SK-N-MC (cell line): ENCODE data around the gene TBC1D22A.

Experiments used
- DNase-seq: peaks from one replicate; pipeline ENCODE4 v3.0.0-alpha.2; 2011; ENCODE audit warnings: low read depth, low spot score
- H3K27ac ChIP-seq: fragments of 200-600 bp; sonication (generic); 2 replicates; pipeline ENCODE4 v1.5.1; 2016; ENCODE audit warnings: mixed run types
- H3K36me3 ChIP-seq: fragments of 200-600 bp; sonication (generic); 2 replicates; pipeline ENCODE4 v1.6.1; 2017; ENCODE audit warnings: antibody characterized with exemption, low read length, mixed read lengths; ENCODE audit not compliant: insufficient read depth
- H3K4me3 ChIP-seq: fragments of 200-600 bp; sonication (generic); 2 replicates; pipeline ENCODE4 v1.5.1; 2016
- H3K9ac ChIP-seq: fragments of 200-600 bp; sonication (generic); 2 replicates; pipeline ENCODE4 v1.8.0; 2017; ENCODE audit warnings: mixed run types, mixed read lengths; ENCODE audit not compliant: insufficient read length
- H3K9me3 ChIP-seq: fragments of 200-600 bp; sonication (generic); 2 replicates; pipeline ENCODE4 v1.6.1; 2017; ENCODE audit warnings: low read depth, mild to moderate bottlenecking, antibody characterized with exemption, low read length, moderate library complexity, mixed read lengths
- EZH2 ChIP-seq: fragments of 200-600 bp; sonication (generic); IDR thresholded peaks from one replicate; pipeline ENCODE4 v1.6.1; 2017; ENCODE audit warnings: antibody characterized with exemption
- FOXP2 ChIP-seq: optimal IDR thresholded peaks from 2 replicates; pipeline ENCODE3; 2011; ENCODE audit warnings: mild to moderate bottlenecking, moderate library complexity; ENCODE audit not compliant: insufficient read depth; ENCODE audit errors: extremely low read length, control extremely low read depth
- POLR2AphosphoS5 ChIP-seq: IDR thresholded peaks from 2 replicates; pipeline ENCODE4 v1.6.1; 2012; ENCODE audit warnings: mild to moderate bottlenecking, low read depth, low read length, borderline replicate concordance

The TBC1D22A gene

DNA sequence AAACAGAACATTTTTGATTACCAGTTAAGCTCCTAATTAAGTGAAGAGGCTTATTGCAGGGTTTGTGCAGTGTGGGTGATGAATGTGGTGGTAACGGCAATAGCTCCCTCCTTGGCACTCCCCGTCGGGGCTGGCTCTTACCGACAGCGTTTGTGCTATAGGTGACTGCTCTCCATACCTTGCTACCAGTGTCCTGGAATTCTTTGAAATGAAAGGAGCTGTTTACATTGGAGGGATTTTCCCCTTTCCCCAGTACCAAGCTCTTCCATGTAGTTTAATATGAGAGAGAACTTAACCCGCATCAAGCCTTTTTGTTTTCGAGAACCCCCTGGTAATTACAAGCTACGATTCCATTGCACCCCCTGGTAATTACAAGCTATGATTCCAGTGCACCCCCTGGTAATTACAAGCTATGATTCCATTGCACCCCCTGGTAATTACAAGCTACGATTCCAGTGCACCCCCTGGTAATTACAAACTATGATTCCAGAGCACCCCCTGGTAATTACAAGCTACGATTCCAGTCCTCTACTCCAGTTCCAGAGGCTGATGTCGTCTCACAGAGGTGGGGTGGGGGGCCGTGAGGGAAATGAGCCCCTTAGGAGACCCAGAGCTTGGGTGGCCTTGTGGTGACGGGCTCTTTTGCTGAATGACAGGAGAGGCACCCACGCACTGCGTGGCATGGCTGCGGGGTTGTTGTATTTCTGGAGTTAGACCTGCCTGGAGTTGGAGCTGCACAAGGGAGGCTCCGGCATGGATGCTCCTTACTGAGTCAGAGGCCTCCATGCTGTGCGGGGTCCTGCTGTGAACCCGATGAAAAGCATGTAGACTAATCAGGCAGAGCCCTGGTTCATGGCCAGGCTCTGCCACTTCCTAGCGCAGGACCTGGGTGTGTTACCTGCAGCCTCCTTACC is 205.3 kb downstream of the TBC1D22A start:
- Histone ChIP-seq H3K27ac (no peak overlapping the region), H3K9me3 (no peaks in the 10 kb centered on the region), H3K9ac (no peak overlapping the region), H3K4me3 (no peak overlapping the region), H3K36me3 (no peaks in the 10 kb centered on the region)
- DNase-seq = no peak
- TF ChIP-seq POLR2AphosphoS5 (no peak), EZH2 (no peak), FOXP2 (no peak)

DNA sequence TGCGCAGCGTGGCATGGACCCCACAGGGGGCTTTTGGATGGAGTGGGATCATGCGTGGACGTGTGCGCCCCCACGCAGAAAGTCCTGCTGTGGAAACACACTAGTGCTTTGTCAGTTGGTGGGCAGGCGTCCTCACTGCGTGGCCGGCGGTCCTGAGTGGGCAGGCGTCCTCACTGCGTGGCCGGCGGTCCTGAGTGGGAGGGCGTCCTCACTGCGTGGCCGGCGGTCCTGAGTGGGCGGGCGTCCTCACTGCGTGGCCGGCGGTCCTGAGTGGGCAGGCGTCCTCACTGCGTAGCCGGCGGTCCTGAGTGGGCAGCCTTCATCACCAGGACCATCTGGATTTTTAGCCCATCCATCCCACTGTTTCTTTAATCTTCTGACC is 205.9 kb downstream of the TBC1D22A start:
- Histone ChIP-seq H3K27ac (no peak overlapping the region), H3K9me3 (no peaks in the 10 kb centered on the region), H3K9ac (no peak overlapping the region), H3K4me3 (no peak overlapping the region), H3K36me3 (no peaks in the 10 kb centered on the region)
- no peak for DNase-seq
- TF ChIP-seq FOXP2 (no peak), POLR2AphosphoS5 (no peak), EZH2 (no peak)

GRCh38 chr22:46968848-46969247 is 206.4 kb downstream of the TBC1D22A start:
- H3K9me3 ChIP-seq = no peaks in the 10 kb centered on the region
- no peak for DNase-seq
- no peak overlapping the region for H3K4me3 ChIP-seq
- H3K27ac ChIP-seq = no peak overlapping the region
- no peak overlapping the region for H3K9ac ChIP-seq
- no peaks in the 10 kb centered on the region for H3K36me3 ChIP-seq
- no peak for TF ChIP-seq FOXP2
- TF ChIP-seq EZH2 = no peak
- no peak for TF ChIP-seq POLR2AphosphoS5

DNA sequence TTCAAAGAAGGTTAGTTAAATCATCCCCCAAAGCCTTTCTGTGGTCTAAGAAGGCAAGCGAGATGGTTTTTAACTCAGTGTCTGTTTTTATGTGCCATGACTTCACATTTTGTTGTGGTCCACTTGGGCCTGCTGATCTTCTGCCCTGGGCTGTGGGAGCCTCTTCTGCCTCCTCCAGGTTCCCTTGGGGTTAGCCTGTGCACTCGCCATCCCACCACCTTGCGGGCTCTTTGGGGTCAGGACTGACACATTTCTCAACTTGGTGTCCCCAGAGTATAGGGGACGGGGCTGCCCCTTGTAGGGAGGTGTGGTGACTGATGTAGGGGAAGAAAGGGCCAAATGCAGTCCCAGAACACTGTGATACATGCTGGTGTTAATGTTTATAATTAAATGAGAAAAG is 207.0 kb downstream of the TBC1D22A start:
- H3K9me3 ChIP-seq = no peaks in the 10 kb centered on the region
- H3K4me3 ChIP-seq = no peak overlapping the region
- H3K9ac ChIP-seq = no peak overlapping the region
- H3K36me3 ChIP-seq = no peaks in the 10 kb centered on the region
- no peak for TF ChIP-seq POLR2AphosphoS5
- TF ChIP-seq FOXP2 = no peak
- no peak for TF ChIP-seq EZH2
- no peak for DNase-seq
- no peak overlapping the region for H3K27ac ChIP-seq

- no peak overlapping the region for H3K9ac ChIP-seq
- no peaks in the 10 kb centered on the region for H3K9me3 ChIP-seq
- DNase-seq = no peak
- H3K36me3 ChIP-seq = no peaks in the 10 kb centered on the region
- TF ChIP-seq FOXP2 (no peak), POLR2AphosphoS5 (no peak), EZH2 (no peak)
- no peak overlapping the region for H3K4me3 ChIP-seq
- H3K27ac ChIP-seq = no peak overlapping the region
These were observed 207.5 kb downstream of the TBC1D22A start for GRCh38 chr22:46969961-46970360.

GRCh38 chr22:46970411-46971098 is 208.1 kb downstream of the TBC1D22A start:
- TF ChIP-seq EZH2 (no peak), FOXP2 (no peak), POLR2AphosphoS5 (no peak)
- H3K9ac ChIP-seq = no peak overlapping the region
- H3K36me3 ChIP-seq = no peaks in the 10 kb centered on the region
- no peak overlapping the region for H3K4me3 ChIP-seq
- DNase-seq = no peak
- no peaks in the 10 kb centered on the region for H3K9me3 ChIP-seq
- H3K27ac ChIP-seq = no peak overlapping the region

DNA sequence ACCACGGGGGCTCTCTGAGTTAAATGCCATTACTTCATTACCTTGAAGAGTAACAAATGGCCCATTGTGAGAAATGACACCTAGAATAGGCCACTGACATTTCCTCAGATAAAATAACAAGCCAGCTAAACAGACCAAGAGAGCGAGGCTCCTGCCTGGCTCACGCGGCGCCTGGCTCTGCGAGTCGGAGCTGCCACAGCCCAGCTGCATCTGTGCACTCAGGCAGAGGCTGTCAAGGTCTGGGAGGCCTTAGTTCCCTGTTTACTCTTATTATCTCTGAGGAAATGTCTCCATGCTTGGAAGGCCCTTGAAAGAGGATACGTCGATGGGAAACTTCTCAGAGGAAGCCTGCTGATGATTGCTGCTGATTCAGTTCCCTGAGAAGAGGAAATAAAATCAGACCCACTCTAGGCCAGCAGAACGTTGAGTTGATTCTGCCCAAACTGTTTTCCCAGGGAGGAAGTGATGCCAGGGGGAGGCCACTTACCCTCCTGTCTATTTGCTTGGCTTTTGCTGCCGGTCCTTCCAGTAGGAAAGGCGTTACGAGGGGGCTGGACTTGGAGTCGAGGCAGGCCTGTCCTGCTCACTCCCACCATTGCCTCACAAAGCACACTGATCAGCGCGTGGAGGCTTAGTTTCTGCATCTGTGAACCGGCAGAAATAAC is 208.8 kb downstream of the TBC1D22A start:
- Histone ChIP-seq H3K4me3 (no peak overlapping the region), H3K9me3 (no peaks in the 10 kb centered on the region), H3K27ac (no peak overlapping the region), H3K9ac (no peak overlapping the region), H3K36me3 (no peaks in the 10 kb centered on the region)
- no peak for TF ChIP-seq POLR2AphosphoS5
- TF ChIP-seq EZH2 = no peak
- TF ChIP-seq FOXP2 = no peak
- no peak for DNase-seq

DNA sequence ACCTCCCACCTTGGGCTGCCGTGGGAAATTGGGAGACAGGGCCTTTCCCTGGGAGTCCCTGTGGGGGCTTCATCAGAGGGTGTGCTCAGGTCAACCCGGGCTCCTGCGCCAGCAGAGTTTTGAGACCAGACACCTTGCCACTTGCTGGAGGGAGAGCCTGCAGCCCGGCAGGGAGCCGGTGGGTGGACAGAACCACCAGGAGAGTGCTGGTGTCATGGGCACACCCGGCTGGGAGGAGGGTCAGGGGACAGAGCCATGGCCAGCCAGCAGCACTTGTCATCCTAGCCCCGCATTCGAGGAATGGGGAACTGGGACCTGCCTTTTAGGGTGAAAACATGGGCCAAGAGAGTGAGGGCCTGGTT is 209.3 kb downstream of the TBC1D22A start:
- H3K9me3 ChIP-seq = no peaks in the 10 kb centered on the region
- no peak for DNase-seq
- H3K9ac ChIP-seq = no peak overlapping the region
- no peak for TF ChIP-seq POLR2AphosphoS5
- TF ChIP-seq FOXP2 = no peak
- no peak for TF ChIP-seq EZH2
- H3K36me3 ChIP-seq = no peaks in the 10 kb centered on the region
- no peak overlapping the region for H3K4me3 ChIP-seq
- no peak overlapping the region for H3K27ac ChIP-seq
